GM03348 (cell line): Measurements from ENCODE around the gene KDM5B.
"Not testable (repeated sequence)": the region's sequence is repeated elsewhere in the genome, so short reads cannot be mapped to it uniquely, and the experiment has no call there.

ENCODE experiments used
- DNase-seq: peaks from one replicate; pipeline ENCODE4 v3.0.0; 2012; ENCODE audit warnings: low spot score

Gene KDM5B

GRCh38 chr1:202812176-202813026 is 4.2 kb upstream of the KDM5B start:
- DNase-seq: no peak

- DNase-seq: peak; percentile 57
Measured at GRCh38 chr1:202811296-202812175, 3.3 kb upstream of the KDM5B start.

- peak; percentile 98 for DNase-seq
Measured at GRCh38 chr1:202810615-202811295, 2.5 kb upstream of the KDM5B start, which contains the start of gene PCAT6. TSS of gene PCAT6 (plus strand) at chr1:202810954.

- no peak for DNase-seq
Measured at GRCh38 chr1:202810193-202810614, 2.0 kb upstream of the KDM5B start.

GRCh38 chr1:202809597-202810159 is 1.5 kb upstream of the KDM5B start:
- no peak for DNase-seq

- peak; percentile 83 for DNase-seq
Measured at GRCh38 chr1:202807451-202807925, 733 bp downstream of the KDM5B start.

GRCh38 chr1:202806845-202807450 is 1.3 kb downstream of the KDM5B start:
- no peak for DNase-seq

GRCh38 chr1:202805886-202806844 is 2.1 kb downstream of the KDM5B start:
- no peak for DNase-seq

GRCh38 chr1:202804126-202804525 is 4.1 kb downstream of the KDM5B start:
- DNase-seq: no peak

GRCh38 chr1:202802998-202803932 is 5.0 kb downstream of the KDM5B start:
- peak; percentile 39 for DNase-seq

- DNase-seq: no peak
Measured at GRCh38 chr1:202802034-202802433, 6.2 kb downstream of the KDM5B start.

GRCh38 chr1:202801175-202801574 is 7.0 kb downstream of the KDM5B start:
- DNase-seq: no peak

- DNase-seq: no peak
Measured at GRCh38 chr1:202800742-202801141, 7.5 kb downstream of the KDM5B start.

- no peak for DNase-seq
Measured at GRCh38 chr1:202798792-202799331, 9.4 kb downstream of the KDM5B start.

GRCh38 chr1:202798260-202798659 is 10.0 kb downstream of the KDM5B start:
- DNase-seq: no peak

GRCh38 chr1:202796670-202797069 is 11.6 kb downstream of the KDM5B start:
- no peak for DNase-seq

- not testable (repeated sequence) for DNase-seq
Measured at GRCh38 chr1:202794931-202795330, 13.3 kb downstream of the KDM5B start.

GRCh38 chr1:202794051-202794740 is 14.0 kb downstream of the KDM5B start:
- DNase-seq: no peak
